ENCODE data around the gene ADAMTS3.

Gene ADAMTS3

DNA sequence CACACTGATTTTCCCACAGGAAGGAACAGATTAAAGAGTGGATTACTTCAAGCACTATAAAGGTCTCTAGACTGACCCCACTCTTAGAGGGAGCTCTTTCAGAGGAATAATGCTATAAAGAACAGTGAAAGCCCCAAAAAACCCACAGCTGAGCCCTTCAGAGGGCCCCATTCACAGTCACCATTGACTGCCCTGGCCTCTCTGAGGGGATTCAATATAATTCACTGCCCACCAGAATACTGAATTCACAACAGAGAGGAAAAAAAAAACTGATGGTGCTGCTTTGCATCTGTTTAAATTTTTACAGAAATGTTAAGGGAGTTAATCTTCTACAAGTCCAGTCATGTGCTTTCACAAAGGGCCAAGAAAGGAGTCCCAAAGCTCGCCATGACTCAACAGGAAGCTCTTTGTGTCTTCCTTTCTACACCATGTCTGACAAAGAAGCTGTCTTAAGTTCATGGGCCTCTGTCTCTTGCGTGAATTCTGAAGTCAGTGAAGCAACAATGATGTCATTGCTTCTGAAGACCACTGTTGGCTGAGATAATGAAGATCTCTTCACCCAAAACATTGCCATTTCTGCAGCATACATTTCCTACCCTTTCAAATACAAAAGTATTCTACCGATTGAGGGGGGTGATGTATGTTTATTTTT lies 174.9 kb downstream of the ADAMTS3 start:
- no peak for DNase-seq

DNA sequence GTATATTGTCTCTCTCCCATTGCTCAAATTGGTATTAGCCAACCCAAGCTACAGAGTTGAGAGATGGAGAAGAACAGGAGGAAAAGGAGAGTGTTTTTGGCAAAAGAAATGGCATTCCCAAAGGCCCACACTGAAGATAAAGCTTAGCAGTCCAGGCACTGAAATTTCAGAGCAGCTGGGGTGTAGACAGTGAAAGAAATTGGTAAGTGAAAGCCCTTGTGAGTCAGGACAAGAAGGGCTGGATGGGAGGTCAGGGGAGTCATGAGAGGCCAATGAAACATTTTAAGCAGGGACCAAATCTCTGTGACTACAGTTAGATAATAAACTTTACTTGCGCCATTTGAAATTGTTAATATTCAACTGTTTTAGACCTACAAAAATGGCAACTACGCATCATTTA lies 177.7 kb downstream of the ADAMTS3 start:
- no peak for DNase-seq

DNA sequence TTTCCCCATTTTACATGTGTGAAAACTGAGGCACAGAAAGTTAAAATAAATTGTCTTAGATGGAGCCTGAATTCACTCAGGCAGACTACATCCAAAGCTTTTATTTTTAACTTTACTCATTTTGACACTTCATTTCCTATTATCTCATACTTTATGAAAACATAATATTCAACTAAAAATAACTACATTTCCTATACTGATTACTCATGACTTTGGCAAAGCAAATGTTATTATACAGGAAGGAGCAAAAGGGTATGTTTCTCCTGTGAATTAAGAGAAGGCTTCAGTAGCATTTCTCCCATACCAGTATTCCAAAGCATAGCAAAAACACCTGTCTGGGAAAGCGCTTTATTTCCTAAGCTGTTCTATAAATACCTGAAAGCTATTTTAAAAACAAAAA lies 178.6 kb downstream of the ADAMTS3 start:
- no peak for DNase-seq

DNA sequence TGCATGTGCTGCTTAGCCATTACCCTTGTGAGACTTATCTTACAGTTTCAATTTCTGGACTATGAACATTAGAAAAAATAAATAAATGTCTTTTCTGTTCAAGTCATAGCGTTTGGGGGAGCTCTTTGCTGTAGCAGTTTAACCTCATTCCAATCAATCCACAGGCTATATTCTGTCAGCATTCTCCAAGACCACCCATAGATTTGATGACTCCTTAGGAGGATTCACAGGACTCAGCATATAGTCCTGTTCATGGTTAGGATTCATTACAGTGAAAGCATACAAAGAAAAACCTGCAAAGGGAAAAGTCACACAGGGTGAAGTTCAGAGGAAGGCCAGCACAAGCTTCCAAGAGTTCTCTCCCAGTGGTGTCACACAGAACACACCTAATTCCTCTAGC lies 180.5 kb downstream of the ADAMTS3 start:
- DNase-seq = no peak

DNA sequence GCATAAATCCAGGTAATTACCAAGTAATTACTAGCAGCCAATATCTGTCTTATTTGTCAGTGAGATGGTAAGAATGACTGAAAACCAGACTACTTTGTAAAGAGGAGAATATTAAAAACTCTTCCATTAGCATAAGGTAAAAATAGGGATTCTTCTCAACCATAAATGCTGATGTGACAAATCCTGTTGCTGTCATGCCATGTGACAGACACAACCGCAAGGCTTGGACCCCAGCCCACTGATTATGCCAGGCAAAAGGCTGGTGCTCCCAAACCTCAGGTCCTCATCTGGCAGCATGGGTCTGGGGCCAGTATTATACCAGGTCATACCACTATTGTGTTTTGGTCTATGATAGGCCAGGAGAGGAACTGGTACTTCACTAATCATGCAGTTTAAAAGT lies 181.1 kb downstream of the ADAMTS3 start:
- DNase-seq = no peak

DNA sequence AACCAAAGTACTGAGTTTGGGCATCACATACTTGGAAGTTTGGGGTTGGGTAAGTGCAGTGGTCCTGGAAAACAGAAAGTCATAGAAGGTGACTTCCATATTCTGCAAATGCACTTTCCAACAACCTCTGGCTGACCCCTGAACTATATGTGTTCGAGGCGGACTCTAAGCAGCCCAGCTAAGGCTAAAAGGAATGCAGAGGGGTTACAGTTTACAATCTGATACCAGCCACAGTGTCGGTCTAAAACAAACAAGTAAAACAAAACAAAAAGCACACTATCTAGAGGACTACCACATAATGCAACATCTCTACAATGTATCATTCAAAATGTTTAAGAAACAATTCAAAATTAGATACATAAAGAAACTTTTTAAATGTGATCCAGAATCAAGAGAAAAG lies 185.6 kb downstream of the ADAMTS3 start:
- DNase-seq = no peak

DNA sequence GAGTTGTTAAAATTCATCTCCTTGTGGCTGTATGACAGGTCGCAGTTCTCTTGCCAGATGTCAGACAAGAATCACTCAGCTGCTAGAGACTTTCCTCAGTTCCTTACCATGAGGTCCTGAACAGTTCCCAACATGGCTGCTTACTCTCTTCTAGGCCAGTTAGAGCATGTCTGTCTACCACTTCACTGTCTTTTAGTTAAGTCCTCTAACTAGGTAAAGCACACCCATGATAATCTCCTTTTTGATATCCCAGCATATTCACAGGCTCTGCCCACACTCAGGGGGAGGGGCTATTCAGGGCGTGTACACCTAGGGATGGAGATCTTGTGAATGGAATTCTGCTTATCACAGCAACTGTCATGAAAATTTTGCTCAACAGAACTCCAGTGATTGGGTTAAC lies 190.1 kb downstream of the ADAMTS3 start:
- DNase-seq = no peak

DNA sequence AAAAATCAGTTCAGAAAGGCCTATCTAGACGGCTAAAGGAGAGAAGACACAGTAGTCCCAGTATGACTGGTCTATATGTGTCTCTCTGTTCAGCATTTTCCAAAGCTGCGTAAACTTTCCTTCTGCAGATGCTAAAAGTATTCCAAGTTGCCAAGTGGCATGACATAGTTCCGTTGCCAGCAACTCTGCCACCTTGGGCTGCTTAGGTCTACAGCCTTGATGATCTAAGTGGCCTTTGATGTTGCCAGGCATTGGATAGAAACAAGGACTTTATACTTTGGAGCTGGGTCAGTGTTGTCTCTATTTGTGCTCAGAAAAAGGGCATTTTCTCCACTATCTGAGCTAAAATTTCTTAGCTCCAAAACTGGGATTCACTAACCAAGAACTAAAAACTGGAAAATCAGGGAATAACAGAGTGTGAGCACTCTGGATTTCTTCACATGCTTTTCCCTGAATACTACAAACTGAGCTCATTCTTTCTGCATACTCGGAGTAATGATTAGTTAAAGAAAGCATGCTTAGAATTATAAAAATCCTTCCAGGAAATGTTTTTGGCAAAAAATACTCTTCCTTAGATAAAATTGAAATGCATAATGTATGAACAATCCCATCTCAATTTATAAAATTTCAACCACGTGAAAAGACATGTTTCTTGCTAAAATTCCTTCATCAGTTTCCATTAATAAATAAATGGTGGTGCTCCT lies 191.4 kb downstream of the ADAMTS3 start:
- no peak for DNase-seq

DNA sequence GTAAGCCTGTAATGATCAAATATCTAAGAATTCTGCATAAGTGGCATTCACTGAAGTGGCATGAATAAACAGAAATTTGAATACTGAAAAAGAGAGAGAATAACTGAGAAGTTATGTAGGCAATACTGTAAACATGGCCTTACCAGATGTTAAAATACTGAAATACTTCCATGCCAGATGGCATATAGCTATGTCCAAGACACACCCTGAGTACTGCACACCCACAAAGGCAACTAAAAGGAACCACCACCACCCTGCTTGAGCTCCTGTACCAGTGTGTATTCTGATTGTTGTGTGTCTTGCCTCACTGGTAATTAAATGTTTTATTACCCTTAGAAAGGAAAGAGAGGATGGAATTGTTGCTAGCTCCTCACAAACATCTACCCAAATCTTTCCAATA lies 192.1 kb downstream of the ADAMTS3 start:
- DNase-seq = no peak

DNA sequence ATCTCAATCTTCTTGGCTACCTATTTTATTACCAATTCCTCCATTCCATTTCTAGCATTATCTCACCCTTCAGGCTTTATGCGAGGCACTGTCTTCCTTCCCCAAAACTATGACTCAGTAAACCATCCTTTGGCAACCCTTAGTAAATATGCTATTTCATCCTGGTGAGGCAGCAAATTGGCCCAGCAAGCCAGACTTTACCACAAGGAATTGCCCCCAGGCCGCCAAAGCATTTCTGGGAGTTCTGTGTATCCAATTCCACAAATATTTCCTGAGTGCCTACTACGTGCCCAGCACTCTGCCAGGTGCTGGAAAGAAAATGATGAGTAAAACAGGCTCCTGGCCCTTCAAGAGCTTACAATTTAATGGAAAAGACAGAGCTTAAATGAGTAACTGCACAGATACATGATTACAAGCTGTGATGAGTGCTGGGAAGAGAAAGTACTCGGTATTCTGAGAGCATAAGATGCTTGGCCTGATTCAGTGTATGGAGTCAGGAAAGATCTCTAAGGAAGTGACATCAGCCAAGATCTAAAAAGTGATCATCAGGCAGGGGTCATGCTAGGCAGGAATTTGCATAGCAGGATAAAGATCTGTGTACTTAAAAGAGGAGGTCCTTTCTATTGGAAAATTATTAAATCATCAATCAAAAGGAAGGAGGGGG lies 193.8 kb downstream of the ADAMTS3 start:
- no peak for DNase-seq

DNA sequence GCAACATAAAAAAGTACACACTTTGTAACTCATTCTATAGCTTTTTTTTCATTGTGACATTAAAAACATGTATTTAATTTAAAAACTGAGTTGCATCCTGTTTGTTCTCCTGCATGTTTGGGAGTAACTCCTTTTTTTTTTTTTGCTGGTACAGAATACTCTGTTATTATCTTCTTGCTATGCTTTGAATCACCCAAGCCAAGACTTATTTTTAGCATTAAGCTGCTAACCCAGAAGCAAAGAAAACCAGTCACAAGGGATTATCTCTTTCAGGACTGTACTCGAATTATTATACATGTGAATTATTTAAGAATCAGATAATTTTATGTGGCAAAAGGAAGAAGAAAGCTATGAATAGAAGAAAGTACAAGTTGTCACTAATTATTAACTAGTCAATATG lies 194.9 kb downstream of the ADAMTS3 start:
- DNase-seq = no peak

DNA sequence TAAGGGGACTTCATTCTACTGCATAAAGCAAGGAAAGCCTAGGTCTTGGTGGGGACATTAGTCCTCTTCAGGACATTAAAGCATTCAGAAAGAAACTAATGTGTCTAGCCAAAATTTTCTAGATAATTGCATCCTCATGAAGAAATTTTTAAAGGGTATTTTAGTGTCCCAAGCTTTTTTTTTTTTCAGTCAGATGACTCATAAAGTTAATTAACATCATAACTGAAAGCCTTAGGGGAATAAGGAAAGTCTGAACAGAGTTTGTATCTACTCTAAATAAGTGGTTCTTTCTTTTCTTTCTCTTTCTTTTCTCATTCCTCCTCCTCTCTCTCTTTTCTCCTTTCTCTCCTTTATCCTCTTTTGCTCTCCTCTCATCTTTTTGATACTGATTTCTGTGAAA lies 202.4 kb downstream of the ADAMTS3 start:
- no peak for DNase-seq

DNA sequence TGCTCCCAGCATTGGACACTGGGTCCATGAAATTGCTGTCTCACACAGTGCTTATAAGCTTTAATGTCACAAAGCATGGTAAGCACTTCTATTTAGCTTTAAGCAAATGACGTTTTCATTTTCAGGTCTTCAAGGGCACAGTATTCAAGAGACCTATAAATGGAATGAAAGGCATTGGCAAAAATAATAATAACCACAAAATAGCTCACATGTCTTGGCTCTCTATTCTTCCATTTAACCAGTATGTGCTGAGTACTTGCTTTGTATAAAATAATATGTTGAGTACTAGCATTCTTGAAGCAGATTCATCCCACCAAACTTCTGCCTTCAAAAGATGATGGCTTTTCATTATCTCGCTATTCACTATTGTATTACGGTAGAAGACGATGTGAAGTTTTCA lies 203.0 kb downstream of the ADAMTS3 start:
- no peak for DNase-seq

DNA sequence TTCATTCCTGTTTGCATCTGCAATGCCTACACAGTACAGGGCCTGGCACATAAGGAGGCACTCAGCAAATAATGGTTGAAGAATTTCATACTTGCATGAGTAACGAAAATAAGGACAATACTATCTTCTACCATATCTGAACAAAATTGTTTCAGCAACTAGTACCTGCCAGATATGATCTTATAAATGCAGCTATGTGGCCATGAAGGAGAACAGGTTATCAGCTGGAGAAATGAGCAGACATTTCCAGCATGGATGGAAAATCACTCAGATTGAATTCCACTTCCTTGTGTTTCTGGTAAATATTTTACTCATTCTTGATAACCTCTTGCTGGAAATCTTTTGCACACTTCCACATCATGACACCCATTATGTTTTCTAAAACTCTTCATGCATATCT lies 204.0 kb downstream of the ADAMTS3 start:
- no peak for DNase-seq

DNA sequence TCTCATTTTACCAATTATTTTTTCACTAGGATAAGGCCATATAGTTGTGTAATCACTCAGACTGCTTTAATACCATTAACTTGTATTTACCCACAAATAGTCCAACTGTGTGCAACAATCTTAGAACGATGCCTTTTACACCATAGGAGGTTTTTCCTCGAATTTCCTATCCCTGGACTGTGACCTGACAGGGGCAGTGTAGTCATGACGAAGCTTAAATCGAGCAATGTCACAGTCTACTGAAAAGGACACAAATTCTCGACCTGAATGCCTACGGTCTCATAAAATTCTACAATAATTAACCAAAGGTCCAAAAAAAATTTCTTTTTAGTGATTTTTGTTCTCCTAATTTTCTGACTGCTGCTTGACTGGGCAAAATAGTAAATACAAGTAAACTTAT lies 208.9 kb downstream of the ADAMTS3 start:
- no peak for DNase-seq

DNA sequence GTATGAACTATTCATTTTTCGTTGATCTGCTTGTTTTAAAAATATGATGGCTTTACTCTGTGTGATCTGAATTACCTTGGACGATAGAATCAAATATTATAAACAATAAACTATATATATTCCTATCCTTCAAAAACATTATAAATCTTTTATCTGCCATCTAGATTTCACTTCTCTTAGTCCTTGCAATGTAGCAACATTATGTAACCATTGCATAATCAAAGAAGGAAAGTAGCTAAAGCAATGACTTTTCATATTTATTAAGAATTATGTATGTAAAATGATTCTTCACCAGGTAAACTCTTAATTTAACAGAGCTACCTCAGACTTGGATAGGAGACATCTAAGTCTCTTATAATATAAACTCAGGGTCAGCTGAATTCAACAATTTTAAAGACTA lies 210.5 kb downstream of the ADAMTS3 start:
- no peak for DNase-seq

DNA sequence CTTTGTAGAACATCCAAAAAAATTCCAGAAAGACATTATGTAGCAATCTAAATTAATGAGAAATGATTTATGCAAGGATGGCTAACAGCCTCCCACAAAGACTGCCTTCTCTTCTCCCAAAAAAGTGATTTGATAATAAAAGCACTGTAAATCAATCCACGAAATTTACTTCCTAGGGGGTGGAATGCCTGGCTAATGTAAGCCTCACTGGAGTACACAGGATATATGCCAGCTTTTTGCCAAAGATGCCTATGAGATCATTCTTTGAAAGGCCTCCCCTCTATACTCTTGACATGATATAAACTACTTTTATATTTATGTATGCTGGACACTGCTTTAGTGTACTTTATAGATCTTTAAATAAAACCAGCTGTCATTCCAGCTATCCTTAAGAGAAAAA lies 211.1 kb downstream of the ADAMTS3 start:
- no peak for DNase-seq

DNA sequence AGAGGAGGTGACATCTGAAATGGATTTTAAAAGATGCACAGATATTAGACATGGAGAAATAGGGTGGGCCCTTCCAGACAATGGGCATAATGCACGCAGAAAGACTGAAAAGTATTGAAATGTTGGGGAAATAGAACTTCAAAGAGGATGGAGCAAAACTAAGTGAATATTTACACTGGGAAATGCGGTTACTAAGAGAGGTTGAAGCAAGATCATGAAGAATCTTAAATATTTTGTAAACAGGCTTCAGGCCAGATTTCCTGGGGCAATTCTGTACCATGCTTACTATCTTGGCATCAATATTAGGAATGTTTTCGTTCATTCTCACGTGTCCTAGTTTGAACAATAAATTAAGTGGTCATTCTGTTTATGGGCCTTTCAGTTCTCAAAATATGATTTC lies 216.3 kb downstream of the ADAMTS3 start:
- no peak for DNase-seq

DNA sequence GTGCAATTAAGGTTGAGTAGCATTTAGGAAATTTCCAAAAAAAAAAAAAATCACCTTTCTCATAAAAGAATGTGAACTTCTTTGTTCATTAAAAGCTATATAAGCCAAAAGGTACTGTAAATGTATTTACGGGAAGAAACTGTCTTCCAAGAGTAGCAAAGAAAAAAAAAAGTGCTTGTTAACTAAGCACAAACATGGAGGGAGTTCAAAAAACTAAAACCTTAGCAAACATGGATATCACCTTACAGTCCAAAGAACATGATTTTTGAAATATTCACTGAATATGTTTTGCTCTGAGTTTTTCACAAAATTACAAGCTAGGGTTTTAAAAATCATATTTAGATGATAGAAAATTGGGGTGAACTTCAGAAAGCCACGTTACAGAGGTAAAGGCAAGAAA lies 217.5 kb downstream of the ADAMTS3 start:
- DNase-seq = no peak

DNA sequence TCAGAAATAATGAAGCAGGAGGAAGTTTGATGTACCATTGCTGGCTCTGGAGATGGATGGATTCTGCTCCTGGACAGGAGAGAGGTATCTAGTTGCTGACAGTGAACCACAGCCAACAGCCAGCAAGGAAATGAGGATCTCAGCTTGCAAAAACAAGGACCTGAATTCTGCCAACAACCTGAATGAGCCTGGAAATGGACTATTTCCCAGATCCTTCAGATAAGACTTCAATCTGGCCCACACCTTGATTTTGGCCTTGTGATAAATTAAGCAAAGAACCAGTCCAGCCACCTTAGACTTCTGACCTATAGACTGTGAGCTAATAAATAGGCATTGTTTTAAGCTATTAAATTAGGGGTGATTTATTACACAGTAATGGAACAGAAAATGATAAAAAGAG lies 220.3 kb downstream of the ADAMTS3 start:
- DNase-seq = no peak

DNA sequence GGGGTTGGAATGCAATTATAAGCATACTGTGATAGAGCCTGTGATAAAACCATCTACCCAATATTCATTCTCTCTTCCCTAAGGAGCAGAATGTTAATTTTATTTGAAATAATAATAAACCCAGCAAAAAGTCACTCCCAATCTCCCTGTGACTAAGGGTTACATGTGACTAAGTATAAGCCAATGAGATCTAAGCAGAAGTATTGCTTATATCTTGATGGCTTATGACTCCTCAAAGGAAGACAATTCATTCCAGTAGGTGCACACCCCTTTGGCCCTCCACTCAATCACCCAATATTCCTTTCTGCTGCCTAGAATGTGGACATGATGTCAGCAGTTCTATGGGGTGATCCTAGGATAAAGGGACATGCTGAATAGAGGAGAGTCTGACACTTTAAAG lies 224.6 kb downstream of the ADAMTS3 start:
- DNase-seq = no peak

DNA sequence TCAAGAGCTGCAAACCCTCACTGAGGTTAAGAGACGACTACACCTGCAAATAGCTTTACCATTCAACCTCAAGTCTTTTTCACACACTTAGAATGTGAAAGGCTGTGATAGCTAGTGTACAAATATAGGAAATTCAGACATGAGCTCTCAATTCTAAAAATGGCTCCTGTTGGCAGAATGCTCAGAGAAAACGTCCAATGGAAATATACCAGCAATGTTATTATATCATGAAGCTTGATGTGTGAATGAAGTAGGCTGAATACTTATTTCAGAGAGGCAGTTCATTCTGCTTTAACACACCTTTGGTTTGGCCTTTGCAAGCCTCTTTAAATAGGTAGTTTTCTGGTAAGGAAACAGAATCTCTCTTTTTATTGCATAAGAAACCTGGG lies 227.6 kb downstream of the ADAMTS3 start:
- DNase-seq = no peak

DNA sequence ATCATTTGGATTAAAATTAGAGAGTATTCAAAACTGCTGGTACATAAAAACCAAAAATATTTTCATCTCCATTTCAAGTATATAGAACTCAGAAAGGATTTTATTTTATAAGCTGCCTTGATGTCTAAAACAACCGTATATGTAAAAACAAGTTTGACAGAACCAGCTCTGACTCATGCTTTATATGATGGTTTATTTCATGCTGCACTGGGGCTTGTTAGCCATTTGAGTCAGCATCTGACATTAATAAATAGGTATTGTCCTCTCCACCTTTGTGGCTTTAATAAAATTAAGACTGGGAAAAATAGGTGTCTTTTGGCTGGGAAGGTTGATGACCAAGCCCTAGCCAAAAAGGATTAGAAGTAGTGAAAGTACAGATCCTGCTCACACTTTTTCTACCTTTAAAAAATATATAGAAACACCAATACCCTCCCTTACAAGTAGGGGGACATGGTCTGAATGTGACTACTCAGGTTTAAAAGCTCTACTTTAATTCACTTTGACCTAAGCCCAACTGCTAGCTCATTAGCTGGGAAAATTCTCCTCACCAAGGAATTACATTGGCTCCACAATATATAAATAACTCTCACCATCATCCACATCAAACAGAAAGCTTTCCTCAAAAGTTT lies 228.1 kb downstream of the ADAMTS3 start:
- no peak for DNase-seq

DNA sequence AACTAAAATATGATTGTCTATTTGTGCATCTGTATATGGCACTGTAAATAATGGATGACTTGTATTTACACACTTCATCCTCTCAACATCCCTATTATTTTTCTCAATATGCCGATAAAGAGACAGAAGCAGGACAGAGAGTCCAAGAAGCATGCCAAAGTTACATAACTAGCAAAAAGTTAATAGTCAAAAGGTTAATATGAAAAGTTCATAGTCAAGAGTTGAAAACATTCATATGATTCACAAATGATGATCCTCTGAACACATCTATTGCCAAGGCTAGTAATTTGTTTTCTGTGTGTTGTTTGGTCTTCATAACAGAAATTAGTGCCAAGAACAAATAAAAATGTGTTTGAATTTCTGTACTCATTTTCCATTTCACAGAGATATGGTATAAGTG lies 231.0 kb downstream of the ADAMTS3 start:
- DNase-seq = no peak

Measured in NCI-H1048 (cell line).